ENCODE data around the gene PLCH1. TPM values are rescaled to one million over a fixed set of nuclear protein-coding genes. Genes with fewer than 3 reads are reported as not detected.

PLCH1 gene
- total RNA-seq, 2 donors from 2014 or later, result 12.0 to 12.4 TPM

DNA sequence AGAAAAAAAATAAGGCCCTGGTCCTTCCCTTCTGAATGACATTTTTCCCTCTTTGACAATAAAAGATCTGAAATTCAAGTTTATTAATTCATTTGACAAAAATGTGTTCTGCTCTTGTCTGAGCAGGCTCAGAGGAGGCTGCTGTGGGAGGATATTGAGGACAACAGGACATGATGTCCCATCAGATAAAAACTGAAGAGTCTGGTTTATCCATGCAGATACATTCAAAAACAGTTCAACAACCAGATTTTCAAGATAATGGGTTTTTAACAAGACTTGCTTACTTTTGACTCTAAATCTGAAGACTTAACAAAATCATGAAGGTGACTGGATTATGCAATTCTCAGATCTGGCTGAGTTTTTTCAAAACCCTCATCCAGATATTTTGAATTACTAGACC lies 414.5 kb downstream of the PLCH1 start:
- peaks cover 23% of the 10 kb centered on the region for H3K9me3 ChIP-seq (ENCODE audit: control insufficient read depth, low read length)
- H3K36me3 ChIP-seq (ENCODE audit: control insufficient read depth, insufficient read depth, low read length), result no peaks in the 10 kb centered on the region
- Mint-ChIP-seq H3K9me3 (peaks cover 3% of the 10 kb centered on the region), H3K27me3 (ENCODE audit: insufficient read depth) (no peaks in the 10 kb centered on the region), H3K36me3 (ENCODE audit: low read depth) (no peaks in the 10 kb centered on the region), H3K4me1 (peaks cover 18% of the 10 kb centered on the region), H3K4me3 (no peak overlapping the region), H3K27ac (no peak overlapping the region)
- no peak overlapping the region for H3K9ac ChIP-seq (ENCODE audit: extremely low read depth, low read length, poor library complexity, severe bottlenecking)
- H3K27ac ChIP-seq (ENCODE audit: low read depth, low read length), result no peak overlapping the region
- no peak overlapping the region for H3K4me3 ChIP-seq (ENCODE audit: low read length)
- TF ChIP-seq, protein P1, sequence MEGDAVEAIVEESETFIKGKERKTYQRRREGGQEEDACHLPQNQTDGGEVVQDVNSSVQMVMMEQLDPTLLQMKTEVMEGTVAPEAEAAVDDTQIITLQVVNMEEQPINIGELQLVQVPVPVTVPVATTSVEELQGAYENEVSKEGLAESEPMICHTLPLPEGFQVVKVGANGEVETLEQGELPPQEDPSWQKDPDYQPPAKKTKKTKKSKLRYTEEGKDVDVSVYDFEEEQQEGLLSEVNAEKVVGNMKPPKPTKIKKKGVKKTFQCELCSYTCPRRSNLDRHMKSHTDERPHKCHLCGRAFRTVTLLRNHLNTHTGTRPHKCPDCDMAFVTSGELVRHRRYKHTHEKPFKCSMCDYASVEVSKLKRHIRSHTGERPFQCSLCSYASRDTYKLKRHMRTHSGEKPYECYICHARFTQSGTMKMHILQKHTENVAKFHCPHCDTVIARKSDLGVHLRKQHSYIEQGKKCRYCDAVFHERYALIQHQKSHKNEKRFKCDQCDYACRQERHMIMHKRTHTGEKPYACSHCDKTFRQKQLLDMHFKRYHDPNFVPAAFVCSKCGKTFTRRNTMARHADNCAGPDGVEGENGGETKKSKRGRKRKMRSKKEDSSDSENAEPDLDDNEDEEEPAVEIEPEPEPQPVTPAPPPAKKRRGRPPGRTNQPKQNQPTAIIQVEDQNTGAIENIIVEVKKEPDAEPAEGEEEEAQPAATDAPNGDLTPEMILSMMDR (conservative IDR thresholded peaks at IDR 0.05), result no peak
- H3K4me1 ChIP-seq (ENCODE audit: control insufficient read depth, insufficient read depth, low read length), result peaks cover 5% of the 10 kb centered on the region
- DNase-seq, result no peak
- no peaks in the 10 kb centered on the region for H3K27me3 ChIP-seq (ENCODE audit: control insufficient read depth, insufficient read depth, low read length, poor library complexity, severe bottlenecking)

DNA sequence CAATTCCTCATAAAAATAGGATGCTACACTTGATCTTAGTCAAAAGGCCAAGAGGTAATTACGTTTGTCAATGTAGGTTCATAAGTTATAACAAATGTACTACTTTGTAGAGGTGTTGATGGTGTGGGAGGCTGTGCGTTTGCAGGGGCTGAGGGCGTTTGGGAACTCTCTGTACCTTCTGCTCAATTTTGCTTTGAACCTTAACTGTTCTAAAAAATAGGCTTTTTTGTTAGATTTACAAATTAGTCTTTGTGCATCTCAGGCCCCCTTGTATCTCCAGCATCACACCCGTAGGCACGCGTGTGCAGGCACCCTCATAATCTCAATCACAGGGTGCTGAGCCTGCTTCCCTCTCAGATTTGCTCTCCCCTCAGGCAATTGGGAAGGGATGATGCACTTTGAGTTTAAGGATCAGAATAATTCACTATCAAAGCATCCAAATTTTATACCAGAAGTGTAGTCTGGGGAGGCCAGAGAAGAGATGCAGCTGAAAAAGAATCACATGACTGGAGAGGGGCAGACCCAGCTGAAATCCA lies 415.3 kb downstream of the PLCH1 start:
- H3K4me1 Mint-ChIP-seq, result peaks cover 15% of the 10 kb centered on the region
- WGBS, 2 experiments (ENCODE audit: insufficient coverage in 1 of 2, insufficient read length in 1 of 2), result 96 to 97% methylated on average over 4 to 6 of the region's 6 CpGs
- H3K4me3 ChIP-seq (ENCODE audit: low read length), result no peak overlapping the region
- H3K27me3 ChIP-seq (ENCODE audit: control insufficient read depth, insufficient read depth, low read length, poor library complexity, severe bottlenecking), result no peaks in the 10 kb centered on the region
- H3K27me3 Mint-ChIP-seq (ENCODE audit: insufficient read depth), result no peaks in the 10 kb centered on the region
- no peak overlapping the region for H3K9ac ChIP-seq (ENCODE audit: extremely low read depth, low read length, poor library complexity, severe bottlenecking)
- H3K9me3 Mint-ChIP-seq, result peaks cover 3% of the 10 kb centered on the region
- H3K27ac ChIP-seq (ENCODE audit: low read depth, low read length), result no peak overlapping the region
- H3K4me1 ChIP-seq (ENCODE audit: control insufficient read depth, insufficient read depth, low read length), result peaks cover 5% of the 10 kb centered on the region
- TF ChIP-seq, protein P1 (conservative IDR thresholded peaks at IDR 0.05), result no peak
- no peak overlapping the region for H3K4me3 Mint-ChIP-seq
- no peak for DNase-seq
- no peaks in the 10 kb centered on the region for H3K36me3 Mint-ChIP-seq (ENCODE audit: low read depth)
- H3K36me3 ChIP-seq (ENCODE audit: control insufficient read depth, insufficient read depth, low read length), result no peaks in the 10 kb centered on the region
- H3K27ac Mint-ChIP-seq, result no peak overlapping the region
- H3K9me3 ChIP-seq (ENCODE audit: control insufficient read depth, low read length), result peaks cover 23% of the 10 kb centered on the region

DNA sequence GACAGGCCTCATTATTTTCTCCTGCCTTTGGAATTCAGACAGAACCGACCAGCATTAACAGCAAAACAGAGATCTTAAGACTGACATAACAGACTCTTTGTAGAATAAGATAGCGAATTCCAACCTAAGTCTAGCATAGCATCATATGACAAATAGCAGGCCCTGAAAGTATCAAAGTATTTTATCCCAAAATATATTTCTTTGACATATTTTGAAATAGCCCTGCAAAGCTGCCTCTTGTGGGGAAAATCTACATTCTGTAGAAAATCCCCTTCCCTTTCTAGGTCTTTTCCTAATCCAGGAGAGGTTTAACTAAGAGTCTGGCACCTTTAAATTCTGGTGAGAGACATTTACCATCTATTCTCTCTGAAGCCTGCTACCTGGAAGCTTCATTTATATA lies 417.0 kb downstream of the PLCH1 start:
- no peak overlapping the region for H3K27ac ChIP-seq (ENCODE audit: low read depth, low read length)
- no peak for DNase-seq
- Mint-ChIP-seq H3K9me3 (peaks cover 3% of the 10 kb centered on the region), H3K27ac (peak overlapping the region; percentile 80), H3K4me1 (peaks cover 18% of the 10 kb centered on the region), H3K36me3 (ENCODE audit: low read depth) (no peaks in the 10 kb centered on the region), H3K27me3 (ENCODE audit: insufficient read depth) (no peaks in the 10 kb centered on the region), H3K4me3 (no peak overlapping the region)
- H3K36me3 ChIP-seq (ENCODE audit: control insufficient read depth, insufficient read depth, low read length), result no peaks in the 10 kb centered on the region
- WGBS, 2 experiments (ENCODE audit: insufficient coverage in 1 of 2, insufficient read length in 1 of 2), result 57 to 62% methylated on average over 1 to 2 of the region's 2 CpGs
- TF ChIP-seq, protein P1 (conservative IDR thresholded peaks at IDR 0.05), result peak; percentile 26
- H3K9me3 ChIP-seq (ENCODE audit: control insufficient read depth, low read length), result peaks cover 18% of the 10 kb centered on the region
- H3K4me3 ChIP-seq (ENCODE audit: low read length), result no peak overlapping the region
- no peaks in the 10 kb centered on the region for H3K27me3 ChIP-seq (ENCODE audit: control insufficient read depth, insufficient read depth, low read length, poor library complexity, severe bottlenecking)
- H3K4me1 ChIP-seq (ENCODE audit: control insufficient read depth, insufficient read depth, low read length), result peaks cover 5% of the 10 kb centered on the region
- H3K9ac ChIP-seq (ENCODE audit: extremely low read depth, low read length, poor library complexity, severe bottlenecking), result peak overlapping the region; percentile 14
